Memory B cell (primary cell): Measurements from ENCODE around the gene CAP1.
A peak's percentile ranks its signal among the peaks of the same experiment; 100 is the strongest.
"Not testable (repeated sequence)": the region's sequence is repeated elsewhere in the genome, so short reads cannot be mapped to it uniquely, and the experiment has no call there.

Source experiments
- ATAC-seq: fragments of 150-1000 bp; cut with Tn5 transposase; 2 replicates; pipeline ENCODE4 v1.10.0; 2021; ENCODE audit warnings: low read depth, mild to moderate bottlenecking, moderate library complexity
- DNase-seq, 2 donors: peaks; one replicate each; pipeline ENCODE4 v3.0.0; 2022; ENCODE audit warnings: low spot score in 2 of 2
- H3K27ac Mint-ChIP-seq: one replicate; pipeline ENCODE4 v1.8.0; 2022; ENCODE audit warnings: mild to moderate bottlenecking, moderate library complexity, mixed read lengths
- H3K27me3 Mint-ChIP-seq: one replicate; pipeline ENCODE4 v1.8.0; 2022; ENCODE audit warnings: mixed read lengths
- H3K36me3 Mint-ChIP-seq: one replicate; pipeline ENCODE4 v1.8.0; 2022; ENCODE audit warnings: mild to moderate bottlenecking, mixed read lengths
- H3K4me1 Mint-ChIP-seq: one replicate; pipeline ENCODE4 v1.8.0; 2022; ENCODE audit warnings: mixed read lengths
- H3K4me3 Mint-ChIP-seq: one replicate; pipeline ENCODE4 v1.8.0; 2022; ENCODE audit warnings: mild to moderate bottlenecking, moderate library complexity, mixed read lengths
- H3K9me3 Mint-ChIP-seq: one replicate; pipeline ENCODE4 v1.8.0; 2022; ENCODE audit warnings: mixed read lengths

CAP1 gene

DNA sequence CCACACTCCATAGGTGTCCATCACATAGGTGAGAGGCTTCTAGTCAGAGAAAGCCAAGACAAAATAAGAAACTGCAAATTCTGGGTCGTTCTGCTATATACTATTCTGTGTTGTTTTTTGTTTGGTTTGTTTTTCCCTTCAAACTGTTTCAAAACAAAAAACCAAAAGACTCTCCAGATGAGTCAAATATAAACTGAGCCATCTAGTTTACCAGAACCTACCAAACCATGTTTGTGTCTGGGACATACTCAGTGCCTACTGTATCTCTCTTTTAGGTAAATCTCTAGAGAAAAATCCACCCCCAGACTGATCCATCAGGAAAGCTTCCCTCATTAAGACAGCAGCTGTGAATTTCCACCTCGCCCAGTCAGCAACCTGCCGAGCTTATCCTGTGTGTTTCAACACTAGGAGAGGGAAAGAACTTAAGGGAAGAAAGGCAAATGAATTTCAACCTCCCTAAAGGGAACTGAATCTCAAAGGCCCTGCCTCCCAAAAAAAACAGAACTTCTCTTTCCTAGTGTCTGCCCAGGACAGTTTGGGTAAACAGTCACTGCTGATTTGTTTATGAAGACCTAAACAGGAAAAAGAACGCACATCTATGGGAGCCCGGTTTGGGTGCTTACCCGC, 39.4 kb downstream of the CAP1 start:
- Mint-ChIP-seq H3K4me3 (no peak overlapping the region), H3K27ac (peak overlapping the region; percentile 60), H3K36me3 (peaks cover 22% of the 10 kb centered on the region), H3K4me1 (peaks cover 13% of the 10 kb centered on the region), H3K9me3 (no peaks in the 10 kb centered on the region), H3K27me3 (no peaks in the 10 kb centered on the region)
- ATAC-seq (no peak), DNase-seq (no peak)

DNA sequence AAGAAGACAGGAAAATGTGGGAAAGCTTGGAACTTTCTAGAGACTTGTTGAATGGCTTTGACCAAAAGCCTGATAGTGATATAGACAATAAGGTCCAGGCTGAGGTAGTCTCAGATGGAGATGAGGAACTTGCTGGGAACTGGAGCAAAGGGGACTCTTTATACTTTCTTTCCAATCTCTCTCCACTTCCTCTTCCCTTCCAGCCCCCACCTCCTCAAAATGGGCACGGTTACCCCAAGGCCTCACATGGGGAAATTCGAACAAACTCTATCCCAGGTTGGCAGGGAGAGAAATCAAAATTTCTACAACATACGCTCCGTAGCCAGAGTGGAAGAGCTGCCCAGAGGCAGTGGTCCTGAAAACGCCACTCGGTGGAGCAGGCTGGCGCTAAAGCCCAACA, 41.3 kb downstream of the CAP1 start:
- peaks cover 10% of the 10 kb centered on the region for H3K4me1 Mint-ChIP-seq
- no peaks in the 10 kb centered on the region for H3K9me3 Mint-ChIP-seq
- ATAC-seq (no peak), DNase-seq (no peak)
- H3K36me3 Mint-ChIP-seq, result peaks cover 27% of the 10 kb centered on the region
- no peaks in the 10 kb centered on the region for H3K27me3 Mint-ChIP-seq
- no peak overlapping the region for H3K4me3 Mint-ChIP-seq
- H3K27ac Mint-ChIP-seq, result peak overlapping the region; percentile 7

DNA sequence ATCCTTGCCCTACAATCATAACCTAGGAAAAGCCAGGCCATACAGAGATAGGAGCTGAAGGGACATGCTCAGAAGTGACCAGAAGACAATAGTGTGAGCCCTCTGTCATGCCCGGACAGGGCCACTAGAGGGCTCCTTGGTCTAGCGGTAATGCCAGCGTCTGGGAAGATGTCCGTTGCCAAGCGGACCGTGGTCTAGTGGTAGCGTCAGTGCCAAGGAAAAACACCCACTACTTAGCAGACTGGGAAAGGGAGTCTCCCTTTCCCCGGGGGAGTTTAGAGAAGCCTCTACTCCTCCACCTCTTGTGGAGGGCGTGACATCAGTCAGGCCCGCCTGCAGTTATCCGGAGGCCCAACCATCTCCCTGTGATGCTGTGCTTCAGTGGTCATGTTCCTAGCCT, 44.2 kb downstream of the CAP1 start:
- H3K4me3 Mint-ChIP-seq, H3K27ac Mint-ChIP-seq: not testable (repeated sequence)
- DNase-seq, result peak; percentile 17 to 53

DNA sequence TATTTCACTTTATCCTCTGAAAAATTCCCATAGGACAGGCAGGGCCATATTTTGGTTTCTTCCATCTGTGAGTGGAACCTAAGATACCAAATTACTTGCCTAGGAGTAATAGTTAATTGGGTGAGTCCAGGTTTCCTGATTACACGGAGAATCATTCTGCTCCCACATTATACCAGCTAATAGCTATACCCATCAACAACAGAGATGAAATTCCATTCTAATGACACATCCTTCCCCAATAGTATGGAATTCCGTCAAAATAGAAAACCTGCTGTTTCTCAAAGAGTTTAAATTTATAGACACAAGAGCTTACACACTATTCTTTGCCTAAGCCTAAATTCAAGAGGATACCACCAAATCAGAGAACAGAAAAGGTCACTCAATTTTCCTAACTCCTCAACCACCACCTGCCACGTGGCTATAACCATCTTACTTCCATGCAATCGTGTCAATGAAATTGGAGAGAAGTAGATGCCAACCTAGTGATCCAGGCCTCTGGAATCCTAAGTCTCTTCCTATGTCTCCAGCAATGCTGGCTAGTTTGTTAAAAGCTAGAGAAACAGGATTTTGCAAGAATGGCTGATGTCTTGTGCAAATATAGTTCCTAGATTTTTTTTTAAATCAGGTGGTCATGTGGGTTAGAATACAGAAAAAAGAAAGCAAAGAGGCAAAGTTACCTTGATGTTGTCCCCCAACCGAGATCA, 50.3 kb downstream of the CAP1 start:
- Mint-ChIP-seq H3K9me3 (no peaks in the 10 kb centered on the region), H3K36me3 (peaks cover 26% of the 10 kb centered on the region), H3K27me3 (no peaks in the 10 kb centered on the region), H3K4me3 (no peak overlapping the region), H3K27ac (no peak overlapping the region), H3K4me1 (peaks cover 15% of the 10 kb centered on the region)
- ATAC-seq (no peak), DNase-seq (no peak)

More for the DNA sequence above, 44.2 kb downstream of the CAP1 start:
- peaks cover 31% of the 10 kb centered on the region for H3K36me3 Mint-ChIP-seq
- not testable (repeated sequence) for H3K27me3 Mint-ChIP-seq, H3K4me1 Mint-ChIP-seq, ATAC-seq, H3K9me3 Mint-ChIP-seq

DNA sequence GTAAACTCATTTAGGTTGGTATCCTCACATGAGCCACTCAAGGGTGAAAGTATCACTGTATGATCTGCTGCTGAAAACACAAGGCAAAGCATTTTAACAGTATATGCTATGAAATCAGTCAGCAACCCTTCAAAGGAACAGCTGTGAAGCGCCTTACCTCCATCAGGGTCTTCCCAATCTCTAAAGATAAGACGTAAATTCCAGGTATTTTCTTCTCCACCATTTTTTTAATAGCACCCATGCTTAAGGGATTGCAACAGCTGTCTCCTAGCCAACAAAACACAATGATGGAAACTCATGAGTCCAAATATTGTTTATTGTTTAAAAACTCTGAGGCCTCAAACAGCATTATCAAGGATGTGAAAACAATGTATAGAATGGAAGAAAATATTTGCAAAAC, 51.7 kb downstream of the CAP1 start:
- DNase-seq (no peak), ATAC-seq (no peak)
- Mint-ChIP-seq H3K4me1 (peaks cover 23% of the 10 kb centered on the region), H3K9me3 (no peaks in the 10 kb centered on the region), H3K36me3 (peaks cover 22% of the 10 kb centered on the region), H3K4me3 (no peak overlapping the region), H3K27ac (no peak overlapping the region), H3K27me3 (no peaks in the 10 kb centered on the region)

DNA sequence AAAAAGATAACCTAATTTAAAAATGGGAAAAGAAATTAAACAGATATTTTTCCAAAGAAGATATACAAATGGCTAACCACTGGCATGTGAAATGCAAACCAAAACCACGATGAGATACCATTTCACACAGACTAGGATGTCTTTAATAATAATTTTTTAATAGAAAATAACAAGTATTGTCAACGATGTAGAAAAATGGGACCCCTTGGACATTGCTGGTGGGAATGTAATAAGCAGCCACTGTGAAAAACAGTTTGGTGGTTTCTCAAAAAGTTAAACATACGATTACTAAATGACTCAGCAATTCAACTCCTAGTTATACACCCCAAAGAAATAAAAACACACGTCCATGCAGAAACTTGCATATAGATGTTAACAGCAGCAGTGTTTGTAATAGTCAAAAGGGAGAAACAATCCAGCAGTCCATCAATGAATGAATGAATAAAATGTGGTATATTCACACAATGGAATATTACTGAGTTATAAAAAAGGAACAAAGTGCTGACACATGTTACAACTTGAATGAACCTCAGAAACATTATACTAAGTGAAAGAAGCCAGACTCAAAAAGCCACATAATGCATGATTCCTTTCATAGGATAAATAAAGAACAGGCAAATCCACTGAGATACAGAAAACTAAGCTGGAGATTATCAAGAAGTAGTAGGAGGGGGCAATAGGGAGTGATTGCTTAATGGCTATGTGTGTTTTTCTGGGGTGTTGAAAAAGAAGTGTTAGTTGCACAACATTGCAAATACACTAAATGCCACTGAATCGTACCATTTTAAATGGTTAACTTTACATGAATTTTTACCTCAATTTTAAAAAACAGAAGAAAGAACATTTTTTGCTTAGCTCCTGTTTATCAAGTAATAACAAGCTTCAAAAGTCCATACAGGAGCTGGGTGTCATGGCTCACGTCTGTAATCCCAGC, 52.4 kb downstream of the CAP1 start:
- H3K4me1 Mint-ChIP-seq, result peaks cover 30% of the 10 kb centered on the region
- ATAC-seq (no peak), DNase-seq (no peak)
- no peaks in the 10 kb centered on the region for H3K9me3 Mint-ChIP-seq
- H3K27ac Mint-ChIP-seq, result peak overlapping the region; percentile 24
- H3K4me3 Mint-ChIP-seq, result no peak overlapping the region
- peaks cover 17% of the 10 kb centered on the region for H3K36me3 Mint-ChIP-seq
- no peaks in the 10 kb centered on the region for H3K27me3 Mint-ChIP-seq

DNA sequence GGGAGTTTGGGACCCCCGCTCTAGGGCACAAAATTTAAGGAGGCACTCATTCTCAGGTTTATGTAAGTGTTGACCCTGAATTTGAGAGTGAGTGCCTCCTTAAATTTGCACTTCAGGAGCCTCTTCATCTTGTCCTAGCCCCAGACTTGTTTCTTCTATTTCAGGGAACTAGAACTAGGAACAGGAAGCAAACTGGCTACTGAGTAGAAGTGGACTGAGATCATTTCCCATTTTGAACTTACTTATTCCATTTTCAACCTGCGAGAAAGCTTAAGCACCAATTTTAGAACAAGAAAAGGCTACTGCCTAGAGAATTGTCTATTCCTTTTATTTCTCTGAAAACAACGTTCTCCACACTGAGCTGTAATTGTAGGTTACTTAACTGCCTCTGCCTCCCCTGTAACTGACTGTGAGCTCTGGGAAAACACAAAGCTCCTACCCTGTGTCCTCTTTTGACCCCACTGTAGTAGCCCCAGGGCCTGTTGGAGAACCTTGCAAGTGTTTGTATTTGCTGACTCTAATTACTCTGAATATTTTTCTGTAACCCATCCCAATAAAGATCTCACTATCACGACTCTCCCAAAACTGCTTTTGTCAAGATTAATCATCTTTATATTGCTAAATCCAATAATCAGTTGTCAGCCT, 54.1 kb downstream of the CAP1 start:
- no peaks in the 10 kb centered on the region for H3K27me3 Mint-ChIP-seq
- DNase-seq, result no peak
- H3K27ac Mint-ChIP-seq, result peak overlapping the region; percentile 59
- no peak for ATAC-seq
- H3K4me3 Mint-ChIP-seq, result no peak overlapping the region
- peaks cover 11% of the 10 kb centered on the region for H3K36me3 Mint-ChIP-seq
- peaks cover 30% of the 10 kb centered on the region for H3K4me1 Mint-ChIP-seq
- H3K9me3 Mint-ChIP-seq, result no peaks in the 10 kb centered on the region

DNA sequence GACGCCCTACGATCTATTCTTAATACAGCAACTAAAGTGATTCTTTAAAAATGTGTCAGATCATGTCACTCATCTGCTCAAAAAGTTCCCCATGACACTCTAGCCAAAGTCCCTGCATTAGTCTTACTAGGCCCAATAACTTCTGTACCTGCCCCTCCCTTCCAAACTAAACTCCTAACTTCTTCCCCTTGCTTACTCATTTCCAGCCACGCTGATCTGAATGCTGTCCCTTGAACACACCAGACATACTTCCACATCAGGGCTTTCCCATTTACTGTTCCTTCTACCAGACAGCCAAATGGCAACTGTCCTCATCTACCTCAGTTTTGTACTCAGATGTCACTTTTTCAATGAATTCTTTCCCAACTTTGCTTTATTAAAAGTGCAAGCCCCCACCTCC, 55.3 kb downstream of the CAP1 start:
- ATAC-seq (no peak), DNase-seq (no peak)
- Mint-ChIP-seq H3K27me3 (no peaks in the 10 kb centered on the region), H3K9me3 (no peaks in the 10 kb centered on the region), H3K27ac (peak overlapping the region; percentile 59), H3K36me3 (peaks cover 10% of the 10 kb centered on the region), H3K4me1 (peaks cover 30% of the 10 kb centered on the region), H3K4me3 (peak overlapping the region; percentile 21)

DNA sequence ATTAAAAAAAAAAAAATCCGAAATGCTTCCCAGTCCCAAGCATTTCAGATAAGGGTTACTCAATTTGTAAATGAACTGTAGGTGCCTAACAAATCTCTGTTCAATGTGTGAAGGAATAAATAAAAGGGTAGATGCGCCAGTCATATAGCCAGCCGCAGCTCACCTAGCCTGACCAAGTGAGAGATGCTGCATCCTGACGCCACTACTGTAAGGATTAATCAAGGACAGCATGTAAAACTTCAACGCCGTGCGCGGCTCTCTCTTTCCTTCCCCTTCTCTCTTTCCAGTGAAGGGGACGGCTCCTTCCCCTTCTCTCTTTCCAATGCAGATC, 56.1 kb downstream of the CAP1 start:
- DNase-seq (no peak), ATAC-seq (peak; percentile 16)
- no peaks in the 10 kb centered on the region for H3K9me3 Mint-ChIP-seq
- H3K4me3 Mint-ChIP-seq, result peak overlapping the region; percentile 96
- peaks cover 5% of the 10 kb centered on the region for H3K36me3 Mint-ChIP-seq
- peak overlapping the region; percentile 87 for H3K27ac Mint-ChIP-seq
- peaks cover 30% of the 10 kb centered on the region for H3K4me1 Mint-ChIP-seq
- no peaks in the 10 kb centered on the region for H3K27me3 Mint-ChIP-seq

DNA sequence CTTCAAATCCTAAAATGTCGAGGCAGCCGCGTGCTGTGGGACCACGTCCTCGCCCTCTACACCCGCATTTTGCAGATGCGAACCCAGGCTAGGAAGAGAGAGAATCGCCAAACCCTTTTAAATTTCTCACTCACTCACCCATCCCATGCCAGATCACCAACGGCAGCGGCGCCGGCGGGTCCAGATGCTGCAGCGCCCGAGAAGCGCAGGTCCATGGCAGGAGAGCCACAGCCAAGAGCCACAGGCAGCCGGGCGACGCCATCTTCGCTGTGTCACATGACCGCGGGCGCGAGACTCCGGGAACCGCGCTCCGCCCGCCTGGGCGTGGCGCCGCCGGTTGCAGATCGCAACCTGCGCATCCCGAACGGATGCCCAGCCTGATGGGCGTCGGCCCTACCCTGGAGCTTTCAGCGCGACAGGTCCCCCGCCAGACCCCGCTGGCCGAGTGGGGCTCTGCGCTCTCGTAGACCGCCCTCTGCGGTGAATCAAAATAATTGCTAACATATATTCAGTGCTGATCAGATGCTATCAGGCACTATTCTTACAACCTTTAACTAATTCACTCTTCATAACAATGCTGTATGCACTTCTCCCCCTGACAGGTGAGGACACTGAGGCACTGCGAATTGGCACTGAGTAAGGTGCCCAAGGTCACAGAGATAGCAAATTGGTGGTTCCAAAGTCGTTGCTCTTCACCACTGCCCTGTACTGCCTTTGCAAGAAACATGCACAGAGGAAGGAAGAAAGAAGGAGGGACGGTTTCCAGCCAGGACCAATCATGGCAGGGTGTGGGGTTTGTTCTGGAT, 56.7 kb downstream of the CAP1 start, which contains the start of gene PPT1:
Gene PPT1, minus strand, starts transcription at position 276 of the 806 bp plus-strand sequence. Its CDS starts 14 bp downstream, at position 262.
- no peaks in the 10 kb centered on the region for H3K27me3 Mint-ChIP-seq
- peak within 1 kb of the TSS; percentile 96 for H3K4me3 Mint-ChIP-seq
- DNase-seq, result peak; percentile 50 to 73
- H3K9me3 Mint-ChIP-seq, result peaks cover 1% of the 10 kb centered on the region
- peak within 1 kb of the TSS; percentile 87 for H3K27ac Mint-ChIP-seq
- ATAC-seq, result peak; percentile 92
- peaks cover 30% of the 10 kb centered on the region for H3K4me1 Mint-ChIP-seq
- H3K36me3 Mint-ChIP-seq, result peaks cover 5% of the 10 kb centered on the region

DNA sequence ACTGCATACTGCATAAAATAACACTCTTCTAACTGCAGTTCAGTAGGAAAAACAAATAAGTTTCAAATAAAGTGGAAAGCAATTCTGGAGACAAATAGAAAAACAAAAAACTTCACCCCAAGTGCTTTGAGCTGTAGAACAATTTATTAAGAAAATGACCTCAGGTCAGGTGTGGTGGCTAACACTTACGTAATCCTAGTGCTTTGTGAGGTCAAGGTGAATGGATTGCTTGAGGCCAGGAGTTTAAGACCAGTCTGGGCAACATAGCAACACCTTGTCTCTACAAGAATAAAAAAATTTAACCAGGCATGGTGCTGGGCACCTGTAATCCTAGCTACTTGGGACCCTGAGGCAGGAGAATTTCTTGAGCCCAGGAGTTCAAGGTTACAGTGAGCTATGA, 61.5 kb downstream of the CAP1 start:
- Mint-ChIP-seq H3K9me3 (peaks cover 5% of the 10 kb centered on the region), H3K4me1 (peaks cover 7% of the 10 kb centered on the region), H3K27me3 (no peaks in the 10 kb centered on the region), H3K27ac (no peak overlapping the region), H3K4me3 (no peak overlapping the region), H3K36me3 (peaks cover 2% of the 10 kb centered on the region)
- DNase-seq (no peak), ATAC-seq (no peak)

DNA sequence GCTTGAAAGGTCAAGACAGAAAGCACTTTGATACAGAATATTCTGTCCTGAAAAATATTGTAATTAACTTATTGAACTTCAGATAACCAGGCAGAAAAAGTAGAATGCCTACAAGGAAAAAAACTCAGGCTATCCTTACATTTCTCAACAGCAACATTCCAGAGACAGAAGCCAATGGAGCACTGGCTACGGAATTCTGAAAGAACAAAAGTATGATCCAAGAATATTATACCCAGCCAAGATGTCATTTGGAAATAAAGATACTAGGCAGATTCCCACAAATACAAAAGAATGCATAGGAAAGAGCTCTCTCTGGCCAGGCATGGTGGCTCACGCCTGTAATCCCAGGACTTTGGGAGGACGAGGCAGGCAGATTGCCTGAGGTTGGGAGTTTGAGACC, 62.4 kb downstream of the CAP1 start:
- peaks cover under 1% of the 10 kb centered on the region for H3K4me1 Mint-ChIP-seq
- H3K27ac Mint-ChIP-seq, result no peak overlapping the region
- peaks cover 3% of the 10 kb centered on the region for H3K27me3 Mint-ChIP-seq
- H3K9me3 Mint-ChIP-seq, result peaks cover 5% of the 10 kb centered on the region
- DNase-seq (no peak), ATAC-seq (no peak)
- no peak overlapping the region for H3K4me3 Mint-ChIP-seq
- peaks cover 4% of the 10 kb centered on the region for H3K36me3 Mint-ChIP-seq

DNA sequence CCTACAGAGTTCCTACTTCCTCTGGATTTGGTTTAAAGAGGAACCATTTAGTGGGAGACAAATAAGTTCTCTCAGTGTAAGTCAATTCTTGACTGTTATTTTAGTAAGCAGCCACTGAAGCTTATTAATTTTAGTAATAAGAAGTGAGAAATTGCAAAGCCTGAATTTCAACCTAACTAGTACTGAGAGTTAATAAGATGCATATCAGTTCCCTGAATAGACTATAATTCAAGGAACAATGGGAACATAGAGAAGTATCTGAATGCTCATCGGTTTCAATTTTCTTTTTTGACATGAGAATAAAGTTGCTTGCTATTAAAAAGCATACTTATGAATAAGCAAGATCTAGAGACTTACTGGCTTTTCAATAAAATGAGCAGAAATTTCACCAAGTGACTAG, 64.5 kb downstream of the CAP1 start:
- ATAC-seq (no peak), DNase-seq (no peak)
- no peaks in the 10 kb centered on the region for H3K4me1 Mint-ChIP-seq
- peaks cover 8% of the 10 kb centered on the region for H3K9me3 Mint-ChIP-seq
- H3K36me3 Mint-ChIP-seq, result peaks cover 4% of the 10 kb centered on the region
- peaks cover 11% of the 10 kb centered on the region for H3K27me3 Mint-ChIP-seq
- H3K4me3 Mint-ChIP-seq, result no peak overlapping the region
- no peak overlapping the region for H3K27ac Mint-ChIP-seq
